T-cell (primary cell): Measurements from ENCODE around the gene GGACT. TPM values are rescaled to one million over a fixed set of nuclear protein-coding genes. Genes with fewer than 3 reads are reported as not detected.

Experiments
- ATAC-seq, 4 experiments: fragments of 200-7000 bp in 3 of 4; fragments of 150-1000 bp in 1 of 4; cut with Tn5 transposase; replicated peaks in 1 of 4; 1 replicate in 3 of 4; 2 replicates in 1 of 4; pipeline ENCODE4 v1.10.0; 2021; ENCODE audit warnings: moderate library complexity in 3 of 4, mild to moderate bottlenecking in 2 of 4, moderate number of reproducible peaks in 1 of 4
- CTCF ChIA-PET, 2 donors: fragments of 300-600 bp; sonication (Branson Sonifier 250); formaldehyde crosslinking; loops; one replicate each; lab custom pipeline; 2022; ENCODE audit warnings: antibody characterized with exemption in 2 of 2; lab: Charles Lee
- POLR2A ChIA-PET, 2 donors: fragments of 300-600 bp; sonication (Branson Sonifier 250); formaldehyde crosslinking; loops; one replicate each; lab custom pipeline; 2022; ENCODE audit warnings: antibody characterized with exemption in 2 of 2; lab: Charles Lee
- DNase-seq, 35 experiments: peaks; one replicate each; pipeline versions ENCODE4 v3.0.0 to v3.0.0-alpha.2; 2013 to 2023
- H3K27ac ChIP-seq: one replicate; pipeline ENCODE4 v1.5.1; 2013; ENCODE audit warnings: low read length
- H3K27me3 ChIP-seq, 2 experiments: replicated peaks in 1 of 2; 1 replicate in 1 of 2; 2 replicates in 1 of 2; pipeline versions ENCODE4 v1.6.1 to v1.7.0; 2013; ENCODE audit warnings: low read length in 1 of 2, mixed read lengths in 1 of 2; ENCODE audit not compliant: control insufficient read depth in 2 of 2, insufficient read depth in 2 of 2; ENCODE audit errors: extremely low read depth in 1 of 2
- H3K36me3 ChIP-seq, 2 donors: 1 replicate in 1 of 2; 2 replicates in 1 of 2; pipeline versions ENCODE4 v1.6.1 to v1.7.0; 2013; ENCODE audit warnings: low read length in 1 of 2; ENCODE audit not compliant: control insufficient read depth in 2 of 2, insufficient read depth in 1 of 2; ENCODE audit errors: extremely low read depth in 1 of 2
- H3K4me1 ChIP-seq, 2 experiments: 1 replicate in 1 of 2; 2 replicates in 1 of 2; pipeline versions ENCODE4 v1.6.1 to v1.7.0; 2013; ENCODE audit warnings: low read length in 2 of 2, mixed read lengths in 1 of 2; ENCODE audit not compliant: insufficient read depth in 2 of 2, control insufficient read depth in 1 of 2; ENCODE audit errors: extremely low read depth in 1 of 2
- H3K4me3 ChIP-seq, 2 donors: 1 replicate in 1 of 2; 2 replicates in 1 of 2; pipeline versions ENCODE4 v1.5.1 to v1.7.0; 2013; ENCODE audit warnings: mild to moderate bottlenecking in 2 of 2, low read length in 1 of 2, moderate library complexity in 1 of 2; ENCODE audit not compliant: control insufficient read depth in 1 of 2; ENCODE audit errors: extremely low read depth in 1 of 2
- H3K9me3 ChIP-seq: 2 replicates; pipeline ENCODE4 v1.7.0; 2013
- H3K27ac Mint-ChIP-seq, 2 donors: one replicate each; pipeline ENCODE4 v1.8.0; 2020 to 2021; ENCODE audit warnings: mild to moderate bottlenecking in 2 of 2, mixed read lengths in 2 of 2
- H3K27me3 Mint-ChIP-seq, 2 donors: one replicate each; pipeline ENCODE4 v1.8.0; 2021 to 2022; ENCODE audit warnings: mixed read lengths in 2 of 2
- H3K36me3 Mint-ChIP-seq: one replicate; pipeline ENCODE4 v1.8.0; 2021; ENCODE audit warnings: mixed read lengths
- H3K4me1 Mint-ChIP-seq, 3 donors: one replicate each; pipeline ENCODE4 v1.8.0; 2020 to 2022; ENCODE audit warnings: mixed read lengths in 3 of 3, mild to moderate bottlenecking in 1 of 3
- H3K4me3 Mint-ChIP-seq, 3 donors: one replicate each; pipeline ENCODE4 v1.8.0; 2020 to 2022; ENCODE audit warnings: mild to moderate bottlenecking in 3 of 3, mixed read lengths in 3 of 3, moderate library complexity in 3 of 3
- H3K9me3 Mint-ChIP-seq, 3 donors: one replicate each; pipeline ENCODE4 v1.8.0; 2020 to 2022; ENCODE audit warnings: mixed read lengths in 3 of 3
- WGBS: methylation state at CpG from one replicate; pipeline ENCODE4 v1.1.5; 2013; ENCODE audit warnings: missing lambda C conversion rate; ENCODE audit not compliant: insufficient coverage; 5-methylcytosine and 5-hydroxymethylcytosine counted together
- total RNA-seq, 35 experiments: library from RNA in 6 of 35; stranded (reverse) in 6 of 35; fragments of 120-200 nt in 1 of 35; gene quantifications; one replicate each; pipeline versions ENCODE4 v1.2.1 to v1.2.4 and lab custom pipeline; 2013 to 2026

The GGACT gene
- total RNA-seq, 5 donors from 2014 or later (not counting 1 experiment from before 2014, with no cell fraction given) = 4.4 to 7.9 (median 6.4) TPM

GRCh38 chr13:100596516-100596915, 7.9 kb upstream of the GGACT start:
- Histone ChIP-seq H3K4me1 (no peaks in the 10 kb centered on the region), H3K27me3 (peaks cover 0 to 3% of the 10 kb centered on the region in 2 experiments), H3K4me3 (no peak overlapping the region), H3K36me3 (no peaks in the 10 kb centered on the region), H3K27ac (no peak overlapping the region), H3K9me3 (no peaks in the 10 kb centered on the region)
- ChIA-PET CTCF (interaction anchor here in 1 of 2 donors (0.8 kb wide), 1 partner anchor 24 kb away, joined by 5 read pairs; no protein-coding TSS in a partner anchor), POLR2A (no interaction called here)
- ATAC-seq (no peak), DNase-seq (no peak)
- Mint-ChIP-seq H3K4me3 (no peak overlapping the region), H3K27ac (no peak overlapping the region), H3K9me3 (no peaks in the 10 kb centered on the region), H3K36me3 (no peaks in the 10 kb centered on the region), H3K4me1 (no peaks in the 10 kb centered on the region), H3K27me3 (peaks cover 0 to 3% of the 10 kb centered on the region in 2 donors)
- 100% methylated on average over 2 of the region's 2 CpGs for WGBS

GRCh38 chr13:100594731-100595130, 6.1 kb upstream of the GGACT start:
- POLR2A ChIA-PET = no interaction called here
- ATAC-seq = no peak
- H3K36me3 Mint-ChIP-seq = no peaks in the 10 kb centered on the region
- no peak overlapping the region for H3K4me3 ChIP-seq
- no peaks in the 10 kb centered on the region for H3K9me3 Mint-ChIP-seq
- no peak for DNase-seq
- no peaks in the 10 kb centered on the region for H3K36me3 ChIP-seq
- H3K4me1 ChIP-seq = no peaks in the 10 kb centered on the region
- H3K9me3 ChIP-seq = no peaks in the 10 kb centered on the region
- peaks cover 0 to 3% of the 10 kb centered on the region in 2 experiments for H3K27me3 ChIP-seq
- CTCF ChIA-PET = no interaction called here
- no peak overlapping the region for H3K27ac ChIP-seq
- 87% methylated on average over 3 of the region's 4 CpGs for WGBS
- peaks cover 0 to 3% of the 10 kb centered on the region in 2 donors for H3K27me3 Mint-ChIP-seq
- no peak overlapping the region for H3K27ac Mint-ChIP-seq
- no peak overlapping the region for H3K4me3 Mint-ChIP-seq
- no peaks in the 10 kb centered on the region for H3K4me1 Mint-ChIP-seq

GRCh38 chr13:100594255-100594654, 5.7 kb upstream of the GGACT start:
- Histone ChIP-seq H3K4me1 (peaks cover 0 to under 1% of the 10 kb centered on the region in 2 experiments), H3K9me3 (no peaks in the 10 kb centered on the region), H3K27ac (no peak overlapping the region), H3K36me3 (no peaks in the 10 kb centered on the region), H3K4me3 (no peak overlapping the region), H3K27me3 (peaks cover 0 to 3% of the 10 kb centered on the region in 2 experiments)
- no peak for ATAC-seq
- H3K36me3 Mint-ChIP-seq = no peaks in the 10 kb centered on the region
- H3K9me3 Mint-ChIP-seq = no peaks in the 10 kb centered on the region
- H3K27ac Mint-ChIP-seq = no peak overlapping the region
- peaks cover 0 to 3% of the 10 kb centered on the region in 2 donors for H3K27me3 Mint-ChIP-seq
- DNase-seq = no peak
- POLR2A ChIA-PET = no interaction called here
- H3K4me3 Mint-ChIP-seq = no peak overlapping the region
- peaks cover 3 to 5% (median 3%) of the 10 kb centered on the region in 3 donors for H3K4me1 Mint-ChIP-seq
- WGBS = 86% methylated on average over 4 of the region's 9 CpGs
- CTCF ChIA-PET = no interaction called here

GRCh38 chr13:100589178-100589725, 663 bp upstream of the GGACT start:
- no peak for ATAC-seq
- peaks cover 39 to 45% (median 41%) of the 10 kb centered on the region in 3 donors for H3K4me1 Mint-ChIP-seq
- CTCF ChIA-PET = interaction anchor here (0.5 to 3.5 kb wide), 6 partner anchors 16 to 1670 kb away, joined by 3 to 32 read pairs (median 4); no protein-coding TSS in a partner anchor

GRCh38 chr13:100584896-100585295, 3.7 kb downstream of the GGACT start:
- Histone ChIP-seq H3K9me3 (no peaks in the 10 kb centered on the region), H3K27me3 (no peaks in the 10 kb centered on the region), H3K27ac (peak overlapping the region; percentile 2), H3K4me1 (peaks cover 20 to 31% of the 10 kb centered on the region in 2 experiments), H3K36me3 (peaks cover 0 to 4% of the 10 kb centered on the region in 2 donors), H3K4me3 (no peak overlapping the region)
- ATAC-seq = peak; percentile 4 to 28 (median 5)
- DNase-seq = peak in 15 of 35 experiments; percentile 3 to 41 (median 11)
- Mint-ChIP-seq H3K4me1 (peaks cover 61 to 76% (median 73%) of the 10 kb centered on the region in 3 donors), H3K4me3 (peak overlapping the region in 2 of 3 donors; percentile 2 to 39), H3K9me3 (no peaks in the 10 kb centered on the region), H3K27ac (peak overlapping the region; percentile 76 to 87), H3K27me3 (no peaks in the 10 kb centered on the region), H3K36me3 (peaks cover 16% of the 10 kb centered on the region)
- CTCF ChIA-PET = interaction anchor here (0.7 to 2.8 kb wide), 5 partner anchors 10 to 928 kb away, joined by 3 to 24 read pairs (median 7); no protein-coding TSS in a partner anchor
- WGBS = no CpG with 5 or more reads among the region's 5 CpGs
- POLR2A ChIA-PET = interaction anchor here in 1 of 2 donors (0.6 to 0.7 kb wide), 3 partner anchors 25 to 1795 kb away, joined by 3 read pairs; no protein-coding TSS in a partner anchor

More at GRCh38 chr13:100589178-100589725, 663 bp upstream of the GGACT start:
- no peaks in the 10 kb centered on the region for H3K36me3 Mint-ChIP-seq
- Histone ChIP-seq H3K4me3 (peak overlapping the region; percentile 25 to 46), H3K4me1 (peaks cover 11 to 26% of the 10 kb centered on the region in 2 experiments), H3K36me3 (no peaks in the 10 kb centered on the region), H3K9me3 (no peaks in the 10 kb centered on the region), H3K27ac (peak overlapping the region; percentile 65), H3K27me3 (no peaks in the 10 kb centered on the region)
- WGBS = 67% methylated on average over 1 of the region's 6 CpGs
- no peaks in the 10 kb centered on the region for H3K9me3 Mint-ChIP-seq
- H3K27me3 Mint-ChIP-seq = no peaks in the 10 kb centered on the region
- no peak for DNase-seq
- peak overlapping the region; percentile 76 to 83 (median 81) for H3K4me3 Mint-ChIP-seq
- peak overlapping the region; percentile 93 for H3K27ac Mint-ChIP-seq
- POLR2A ChIA-PET = interaction anchor here in 1 of 2 donors (0.6 kb wide), 1 partner anchor 30 kb away, joined by 3 read pairs; no protein-coding TSS in a partner anchor

- Mint-ChIP-seq H3K9me3 (no peaks in the 10 kb centered on the region), H3K4me3 (peak overlapping the region in 1 of 3 donors; percentile 35), H3K36me3 (peaks cover 35% of the 10 kb centered on the region), H3K4me1 (peaks cover 37 to 50% (median 48%) of the 10 kb centered on the region in 3 donors), H3K27ac (no peak overlapping the region), H3K27me3 (no peaks in the 10 kb centered on the region)
- DNase-seq = no peak
- POLR2A ChIA-PET = no interaction called here
- Histone ChIP-seq H3K4me3 (no peak overlapping the region), H3K36me3 (peaks cover 0 to 10% of the 10 kb centered on the region in 2 donors), H3K27me3 (no peaks in the 10 kb centered on the region), H3K4me1 (peaks cover 15 to 18% of the 10 kb centered on the region in 2 experiments), H3K9me3 (no peaks in the 10 kb centered on the region), H3K27ac (no peak overlapping the region)
- no CpG with 5 or more reads among the region's 2 CpGs for WGBS
- peak; percentile 57 to 70 (median 60) for ATAC-seq
- CTCF ChIA-PET = no interaction called here
These were observed 7.1 kb downstream of the GGACT start for GRCh38 chr13:100581504-100581903.
